GM19397 (cell line): ENCODE results near the gene RAPGEF5.

Experiments used
- ATAC-seq: cut with Tn5 transposase; IDR thresholded peaks from one replicate; pipeline ENCODE4 v1.9.1; 2021; ENCODE audit warnings: mild to moderate bottlenecking, moderate library complexity; ENCODE audit not compliant: unreplicated experiment

Gene RAPGEF5

GRCh38 chr7:22356701-22357310 is at the start of gene RAPGEF5:
TSS of gene RAPGEF5 (minus strand) at chr7:22357154. CDS start at chr7:22357060, 94 bp downstream.
- ATAC-seq: peak; percentile 70

- ATAC-seq: no peak
These were observed 49.8 kb upstream of the RAPGEF5 start for GRCh38 chr7:22406715-22407114.

DNA sequence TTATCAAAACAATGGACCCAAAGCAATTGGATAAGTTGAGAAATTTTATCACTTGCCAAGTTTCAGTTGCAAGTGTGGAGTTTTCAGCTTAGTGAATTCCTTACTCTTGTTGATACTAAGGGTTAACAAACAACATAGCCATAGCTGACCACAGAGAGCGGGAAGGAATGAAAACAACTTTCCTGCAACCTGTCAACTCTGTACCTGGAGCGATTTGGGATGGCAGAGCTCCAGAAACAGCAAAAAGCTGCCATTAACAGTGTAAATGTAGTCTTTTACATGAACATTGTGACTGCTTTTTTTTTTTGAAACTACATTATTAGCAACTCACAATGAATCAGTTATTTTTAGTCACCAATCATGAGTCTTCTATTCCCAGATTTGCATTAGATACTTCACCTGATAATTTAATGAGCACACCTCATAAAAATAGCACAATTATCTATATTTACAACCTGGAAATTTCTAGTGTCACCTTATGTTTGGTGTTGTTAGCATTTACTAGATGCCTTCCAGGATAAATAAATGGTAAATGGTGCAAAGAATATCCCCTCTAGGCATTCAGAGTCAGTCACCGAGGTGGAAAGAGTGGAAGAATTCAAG is 47.6 kb upstream of the RAPGEF5 start:
- ATAC-seq: no peak

- ATAC-seq: no peak
These were observed 46.4 kb upstream of the RAPGEF5 start for GRCh38 chr7:22403344-22403743.

DNA sequence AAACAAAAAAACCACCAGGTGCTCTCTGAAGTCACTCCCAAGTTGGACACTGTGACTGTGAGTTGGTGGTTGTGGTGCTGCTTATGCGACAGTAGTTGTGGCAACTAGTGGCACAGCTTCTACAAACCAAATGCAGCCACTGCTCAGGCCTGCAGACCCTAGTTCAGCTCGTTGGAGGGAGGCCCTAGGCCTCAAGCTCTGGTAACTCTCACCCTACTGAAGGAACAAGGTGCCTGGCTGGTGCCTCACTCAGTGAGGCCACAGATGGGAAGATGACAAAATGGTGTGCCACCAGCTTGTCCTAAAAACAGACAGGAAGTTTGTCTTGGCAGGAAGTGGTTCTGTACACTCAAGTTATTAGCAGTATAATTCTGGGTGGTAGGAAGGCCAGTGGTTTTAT is 45.3 kb upstream of the RAPGEF5 start:
- no peak for ATAC-seq

- no peak for ATAC-seq
These were observed 44.1 kb upstream of the RAPGEF5 start for GRCh38 chr7:22400936-22401553.

- ATAC-seq: no peak
These were observed 43.3 kb upstream of the RAPGEF5 start for GRCh38 chr7:22400150-22400814.

DNA sequence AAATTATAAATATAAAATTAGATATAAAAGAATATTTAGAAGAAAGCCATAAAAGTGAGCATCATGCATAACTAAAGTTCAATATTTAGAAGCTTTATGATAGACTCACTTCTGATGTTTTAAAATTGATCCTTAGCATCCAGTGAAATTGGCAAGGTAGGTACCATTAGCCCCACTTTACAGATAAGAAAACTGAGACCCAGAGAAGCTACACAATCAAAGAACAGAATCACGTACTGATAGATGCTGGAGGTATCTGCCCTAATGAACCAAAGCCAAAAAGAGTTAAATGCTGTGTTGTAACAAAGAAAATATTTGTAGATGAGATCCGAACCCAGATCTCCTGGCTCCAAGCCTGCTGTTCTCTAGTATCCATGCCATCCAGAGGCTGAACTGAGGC is 42.6 kb upstream of the RAPGEF5 start:
- ATAC-seq: no peak

- no peak for ATAC-seq
These were observed 42.1 kb upstream of the RAPGEF5 start for GRCh38 chr7:22399091-22399490.

- ATAC-seq: no peak
These were observed 41.0 kb upstream of the RAPGEF5 start for GRCh38 chr7:22397981-22398380.

GRCh38 chr7:22395222-22395621 is 38.3 kb upstream of the RAPGEF5 start:
- no peak for ATAC-seq

DNA sequence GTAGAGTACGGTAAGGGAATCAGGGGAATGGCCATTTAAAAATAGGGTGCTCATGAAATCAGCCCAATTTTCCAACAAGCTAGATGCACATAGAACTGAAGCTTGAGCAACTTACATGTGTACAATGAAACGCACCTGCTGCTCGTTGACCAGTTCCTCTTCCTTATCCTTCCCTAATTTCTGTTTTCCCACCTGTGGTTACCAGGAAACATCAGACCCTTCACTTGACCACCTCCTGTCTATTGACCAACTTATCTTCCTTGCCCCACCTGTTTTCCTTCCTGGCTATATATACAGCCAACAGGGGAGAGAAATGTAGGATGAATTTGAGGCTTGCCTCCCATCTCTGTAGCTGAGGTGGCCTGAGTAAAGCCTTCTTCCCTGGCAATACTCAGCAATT is 37.8 kb upstream of the RAPGEF5 start:
- no peak for ATAC-seq

DNA sequence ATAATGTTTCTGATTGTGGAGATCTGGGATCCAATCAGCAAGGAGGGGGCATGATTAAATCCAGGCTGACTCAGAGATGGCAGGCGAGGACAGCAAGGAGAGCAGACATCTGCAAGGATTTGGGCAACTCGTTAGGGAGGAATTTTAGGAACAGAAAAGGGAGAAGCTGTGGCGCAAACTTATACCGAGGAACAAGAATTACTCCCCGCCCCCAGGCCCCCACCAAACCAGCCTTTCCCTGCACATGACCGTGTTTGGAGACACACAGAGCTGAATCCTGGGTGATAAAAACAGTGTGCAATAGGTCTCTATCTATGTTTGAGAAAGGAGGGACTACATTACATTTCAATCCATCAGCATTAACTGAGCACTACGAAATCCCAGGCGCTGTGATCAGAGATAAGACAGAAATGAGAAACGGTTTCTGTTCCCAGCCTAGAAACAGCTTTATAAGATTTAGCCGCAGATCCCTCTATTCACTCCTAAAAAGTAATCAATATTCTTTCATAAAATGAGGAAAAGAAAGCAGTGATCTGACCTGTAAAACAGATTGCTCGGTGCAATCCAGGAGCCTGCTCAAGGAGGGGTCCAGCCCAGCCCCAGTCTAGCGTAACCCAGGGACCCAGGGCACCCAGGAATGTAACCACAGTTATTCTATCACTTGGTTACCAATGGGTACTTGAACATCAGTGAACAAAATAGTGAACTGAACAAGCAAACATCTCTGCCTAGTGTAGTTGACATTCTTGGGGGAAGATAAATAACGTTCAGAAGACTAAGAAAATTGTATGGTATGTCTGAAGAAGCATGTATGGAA is 37.2 kb upstream of the RAPGEF5 start:
- no peak for ATAC-seq

DNA sequence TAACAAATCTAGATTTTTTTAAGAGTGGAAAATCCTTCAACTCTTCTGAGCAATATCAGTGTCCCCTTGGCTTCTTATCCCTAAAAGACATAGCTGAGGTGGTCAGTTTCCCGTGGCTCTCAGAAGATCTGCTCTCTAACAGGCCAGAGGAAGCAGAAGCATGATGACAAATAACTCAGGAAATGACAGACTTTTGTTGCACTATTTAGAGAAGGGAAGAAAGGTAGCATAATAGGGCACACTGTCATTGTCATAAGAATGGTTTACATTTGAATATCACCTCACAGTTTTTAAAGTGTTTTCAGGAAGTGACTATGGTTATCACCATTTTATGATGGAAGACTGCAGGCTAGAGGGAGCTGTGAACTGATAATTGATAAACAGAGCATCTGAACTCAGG is 33.6 kb upstream of the RAPGEF5 start:
- no peak for ATAC-seq

DNA sequence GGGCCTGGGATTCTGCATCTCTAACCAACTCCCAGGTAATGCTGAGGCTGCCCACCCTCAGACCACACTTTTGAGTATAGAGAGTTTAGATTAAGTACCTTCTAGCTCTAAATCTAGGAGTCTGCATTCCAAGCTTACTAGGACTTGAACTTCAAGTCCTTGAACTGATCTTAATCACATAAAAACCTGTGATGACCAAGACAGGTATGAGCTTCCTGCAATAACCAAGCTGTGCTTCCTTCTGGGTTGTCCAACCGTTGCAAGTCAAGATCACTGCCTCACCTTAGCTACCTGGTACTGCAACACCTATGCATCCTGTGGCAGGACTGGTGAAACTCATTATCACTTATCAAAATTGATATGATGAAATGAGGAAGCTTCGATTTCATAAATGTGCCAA is 32.9 kb upstream of the RAPGEF5 start:
- no peak for ATAC-seq

DNA sequence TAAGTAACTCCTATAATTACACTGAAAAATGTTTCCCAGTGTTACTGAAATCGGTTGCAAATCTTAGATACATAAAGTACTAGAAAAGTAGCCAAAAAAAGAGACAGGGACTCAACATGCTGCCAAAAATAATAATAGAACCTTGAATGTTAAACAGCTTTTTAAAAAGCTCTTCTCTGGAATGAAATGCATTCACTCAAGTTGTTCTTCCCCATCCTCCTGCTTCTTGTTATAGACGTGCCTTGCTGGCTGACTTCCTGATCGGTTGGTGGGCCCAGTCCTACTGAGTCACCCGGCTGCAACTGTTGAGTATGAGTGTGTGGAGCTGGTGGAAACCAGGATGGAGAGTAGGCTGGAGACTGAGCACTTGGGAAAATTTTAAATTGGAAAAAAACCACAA is 30.6 kb upstream of the RAPGEF5 start:
- ATAC-seq: no peak

- ATAC-seq: peak; percentile 54
These were observed 29.9 kb upstream of the RAPGEF5 start for GRCh38 chr7:22386865-22387264.

DNA sequence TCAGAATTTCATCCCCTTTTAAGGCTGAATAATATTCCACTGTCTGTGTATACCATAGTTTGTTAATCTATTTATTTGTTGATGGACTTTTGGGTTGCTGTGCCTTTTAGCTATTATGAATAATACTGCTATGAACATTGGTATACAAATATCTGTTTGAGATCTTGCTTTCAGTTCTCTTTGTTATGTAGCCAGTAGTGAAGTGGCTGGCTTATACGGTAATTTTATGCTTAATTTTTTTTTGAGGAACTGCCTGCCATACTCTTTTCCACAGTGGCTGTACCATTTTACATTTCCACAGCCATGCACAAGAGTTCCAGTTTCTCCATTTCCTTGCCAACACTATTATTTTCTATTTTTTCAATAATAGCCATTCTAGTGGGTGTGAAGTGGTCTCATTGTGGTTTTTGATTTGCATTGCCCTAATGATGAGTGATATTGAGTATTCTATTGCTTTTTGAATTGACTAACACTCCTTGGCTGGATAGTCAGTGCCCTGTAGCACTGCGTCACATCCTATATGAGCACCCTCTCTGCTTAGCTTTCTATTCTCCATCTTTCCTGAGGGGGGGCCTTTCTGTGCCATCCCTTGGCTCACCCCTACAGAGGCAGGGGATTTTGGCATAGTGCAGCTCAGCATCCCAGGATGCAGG is 29.4 kb upstream of the RAPGEF5 start:
- peak; percentile 62 for ATAC-seq

GRCh38 chr7:22385326-22385725 is 28.4 kb upstream of the RAPGEF5 start:
- no peak for ATAC-seq

GRCh38 chr7:22380333-22380732 is 23.4 kb upstream of the RAPGEF5 start:
- no peak for ATAC-seq
